ENCODE measurements around the gene MTHFD1L. TPM values are rescaled to one million over a fixed set of nuclear protein-coding genes. Genes with fewer than 3 reads are reported as not detected.
"Not testable (repeated sequence)": the region's sequence is repeated elsewhere in the genome, so short reads cannot be mapped to it uniquely, and the experiment has no call there.

The MTHFD1L gene
- polyA plus RNA-seq, 2 of the 4 experiments (the other 2 are of a cell fraction) = 27.2 to 63.2 TPM

- Histone ChIP-seq H3K4me2 (no peak overlapping the region), H3K4me1 (peaks cover 70% of the 10 kb centered on the region), H3K9me3 (peaks cover 9% of the 10 kb centered on the region), H3K4me3 (no peak overlapping the region), H3K27ac (peak overlapping the region; percentile 97 to 99)
- TF ChIP-seq ZSCAN20 (CRISPR knock-in tag; IDR thresholded peaks at IDR 0.05) = no peak
- TF ChIP-seq POLR2A (IDR thresholded peaks at IDR 0.05; ENCODE audit: low read length) = no peak
- no peak for TF ChIP-seq ZFP36 (IDR thresholded peaks at IDR 0.05; ENCODE audit: borderline replicate concordance, partially characterized antibody)
- TF ChIP-seq MAX (IDR thresholded peaks at IDR 0.05) = no peak
- TF ChIP-seq FOSL2 (IDR thresholded peaks at IDR 0.05) = no peak
- no peak for TF ChIP-seq FOSL2 (CRISPR knock-in tag; IDR thresholded peaks at IDR 0.05)
- no peak for TF ChIP-seq BCL3 (IDR thresholded peaks at IDR 0.05)
- TF ChIP-seq NFE2L2 (conservative IDR thresholded peaks at IDR 0.05; ENCODE audit: low read length) = no peak
- TF ChIP-seq, protein P1, sequence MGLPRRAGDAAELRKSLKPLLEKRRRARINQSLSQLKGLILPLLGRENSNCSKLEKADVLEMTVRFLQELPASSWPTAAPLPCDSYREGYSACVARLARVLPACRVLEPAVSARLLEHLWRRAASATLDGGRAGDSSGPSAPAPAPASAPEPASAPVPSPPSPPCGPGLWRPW (IDR thresholded peaks at IDR 0.05) = no peak
- no peak for TF ChIP-seq RCOR1 (IDR thresholded peaks at IDR 0.05; ENCODE audit: low read depth, low read length)
- no peak for TF ChIP-seq SMC3 (IDR thresholded peaks at IDR 0.05)
- TF ChIP-seq, protein P2, sequence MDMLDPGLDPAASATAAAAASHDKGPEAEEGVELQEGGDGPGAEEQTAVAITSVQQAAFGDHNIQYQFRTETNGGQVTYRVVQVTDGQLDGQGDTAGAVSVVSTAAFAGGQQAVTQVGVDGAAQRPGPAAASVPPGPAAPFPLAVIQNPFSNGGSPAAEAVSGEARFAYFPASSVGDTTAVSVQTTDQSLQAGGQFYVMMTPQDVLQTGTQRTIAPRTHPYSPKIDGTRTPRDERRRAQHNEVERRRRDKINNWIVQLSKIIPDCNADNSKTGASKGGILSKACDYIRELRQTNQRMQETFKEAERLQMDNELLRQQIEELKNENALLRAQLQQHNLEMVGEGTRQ (IDR thresholded peaks at IDR 0.05) = no peak
- TF ChIP-seq EP300 (IDR thresholded peaks at IDR 0.05) = no peak
- no peak for TF ChIP-seq KDM1A (IDR thresholded peaks at IDR 0.05; ENCODE audit: low read depth)
- TF ChIP-seq FOSB (CRISPR knock-in tag; IDR thresholded peaks at IDR 0.05) = no peak
- TF ChIP-seq CHD4 (IDR thresholded peaks at IDR 0.05; ENCODE audit: borderline replicate concordance) = no peak
- TF ChIP-seq, protein P3, sequence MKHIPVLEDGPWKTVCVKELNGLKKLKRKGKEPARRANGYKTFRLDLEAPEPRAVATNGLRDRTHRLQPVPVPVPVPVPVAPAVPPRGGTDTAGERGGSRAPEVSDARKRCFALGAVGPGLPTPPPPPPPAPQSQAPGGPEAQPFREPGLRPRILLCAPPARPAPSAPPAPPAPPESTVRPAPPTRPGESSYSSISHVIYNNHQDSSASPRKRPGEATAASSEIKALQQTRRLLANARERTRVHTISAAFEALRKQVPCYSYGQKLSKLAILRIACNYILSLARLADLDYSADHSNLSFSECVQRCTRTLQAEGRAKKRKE (CRISPR knock-in tag; IDR thresholded peaks at IDR 0.05; ENCODE audit: low read depth) = no peak
- TF ChIP-seq POLR2AphosphoS2 (conservative IDR thresholded peaks at IDR 0.05; ENCODE audit: low read length) = no peak
- no peak for TF ChIP-seq EHMT2 (IDR thresholded peaks at IDR 0.05; ENCODE audit: low read depth)
- ATAC-seq = no peak
- no peak for DNase-seq (ENCODE audit: low read depth in 1 of 2, low spot score in 1 of 2)
- ChIA-PET CTCF (interaction anchor here (1.1 to 3.9 kb wide), 3 partner anchors 24 to 286 kb away, joined by 3 to 13 read pairs (median 4); no protein-coding TSS in a partner anchor), POLR2A (no interaction called here)
- FAIRE-seq = no peak
- 97% methylated on average over 7 of the region's 7 CpGs for WGBS (ENCODE audit: missing lambda C conversion rate)
These were observed 173.1 kb downstream of the MTHFD1L start for GRCh38 chr6:151038616-151039015.

- DNase-seq (ENCODE audit: low read depth in 1 of 2, low spot score in 1 of 2) = peak; percentile 62 to 96
- 0% methylated on average over 12 of the region's 12 CpGs for WGBS (ENCODE audit: missing lambda C conversion rate)
- not testable (repeated sequence) for H3K9me3 ChIP-seq, FAIRE-seq, H3K4me3 ChIP-seq
- TF ChIP-seq JUNB (IDR thresholded peaks at IDR 0.05) (peak; percentile 88), HOXB5 (CRISPR knock-in tag; IDR thresholded peaks at IDR 0.05) (0 out of 2 replicates have a peak, but pooled peaks have one; percentile 22), RARB (CRISPR knock-in tag; IDR thresholded peaks at IDR 0.05) (peak; percentile 82; the same call in 1 of the 2 replicates), FOSL2 (IDR thresholded peaks at IDR 0.05) (peak; percentile 78), FOSL2 (CRISPR knock-in tag; IDR thresholded peaks at IDR 0.05) (peak; percentile 92), GATA3 (IDR thresholded peaks at IDR 0.05; ENCODE audit: borderline replicate concordance) (peak; percentile 87), MAFK (IDR thresholded peaks at IDR 0.05; ENCODE audit: partially characterized antibody) (peak; percentile 22), BCL3 (IDR thresholded peaks at IDR 0.05) (peak; percentile 66; the same call in 1 of the 3 replicates), MAX (IDR thresholded peaks at IDR 0.05) (peak; percentile 74), JUN (IDR thresholded peaks at IDR 0.05) (peak; percentile 87 to 93; a peak in 4 of 5 replicates), EP300 (IDR thresholded peaks at IDR 0.05) (peak; percentile 92 to 97), RAD21 (conservative IDR thresholded peaks at IDR 0.05 in 1 of 2, IDR thresholded peaks at IDR 0.05 in 1 of 2) (peak in 1 of 2 experiments; percentile 53; a peak in 2 of 5 replicates), HOXB13 (CRISPR knock-in tag; IDR thresholded peaks at IDR 0.05; ENCODE audit: low read depth) (0 out of 2 replicates have a peak, but pooled peaks have one; percentile 55), SMC3 (IDR thresholded peaks at IDR 0.05) (peak; percentile 26; the same call in 2 of the 3 replicates), EHF (CRISPR knock-in tag; IDR thresholded peaks at IDR 0.05) (0 out of 2 replicates have a peak, but pooled peaks have one; percentile 20), CEBPB (IDR thresholded peaks at IDR 0.05) (peak; percentile 54 to 84; a peak in 3 of 4 replicates), ZFP36 (IDR thresholded peaks at IDR 0.05; ENCODE audit: borderline replicate concordance, partially characterized antibody) (peak; percentile 34)
- TF ChIP-seq, protein P3 (CRISPR knock-in tag; IDR thresholded peaks at IDR 0.05; ENCODE audit: low read depth) = peak; percentile 54; the same call in 1 of the 2 replicates
- ChIA-PET POLR2A (interaction anchor here (1.2 kb wide), 1 partner anchor 27 kb away, joined by 6 read pairs; no protein-coding TSS in a partner anchor), CTCF (interaction anchor here (0.6 to 3.9 kb wide), 7 partner anchors 17 to 294 kb away, joined by 3 to 14 read pairs (median 4); no protein-coding TSS in a partner anchor)
- Histone ChIP-seq H3K27ac (peak overlapping the region; percentile 97 to 99), H3K4me1 (peaks cover 86% of the 10 kb centered on the region), H3K4me2 (peak overlapping the region; percentile 78)
- ATAC-seq = peak; percentile 97 to 98
These were observed 175.5 kb downstream of the MTHFD1L start for GRCh38 chr6:151040888-151041521.
